ENCODE results near the gene CD36. TPM values are rescaled to one million over a fixed set of nuclear protein-coding genes. Genes with fewer than 3 reads are reported as not detected.

Gene CD36
- total and polyA plus RNA-seq, 10 of the 15 experiments (the other 5 are each of a cell fraction or from before 2014, with no cell fraction given) = 0.20 to 283 (median 172) TPM

DNA sequence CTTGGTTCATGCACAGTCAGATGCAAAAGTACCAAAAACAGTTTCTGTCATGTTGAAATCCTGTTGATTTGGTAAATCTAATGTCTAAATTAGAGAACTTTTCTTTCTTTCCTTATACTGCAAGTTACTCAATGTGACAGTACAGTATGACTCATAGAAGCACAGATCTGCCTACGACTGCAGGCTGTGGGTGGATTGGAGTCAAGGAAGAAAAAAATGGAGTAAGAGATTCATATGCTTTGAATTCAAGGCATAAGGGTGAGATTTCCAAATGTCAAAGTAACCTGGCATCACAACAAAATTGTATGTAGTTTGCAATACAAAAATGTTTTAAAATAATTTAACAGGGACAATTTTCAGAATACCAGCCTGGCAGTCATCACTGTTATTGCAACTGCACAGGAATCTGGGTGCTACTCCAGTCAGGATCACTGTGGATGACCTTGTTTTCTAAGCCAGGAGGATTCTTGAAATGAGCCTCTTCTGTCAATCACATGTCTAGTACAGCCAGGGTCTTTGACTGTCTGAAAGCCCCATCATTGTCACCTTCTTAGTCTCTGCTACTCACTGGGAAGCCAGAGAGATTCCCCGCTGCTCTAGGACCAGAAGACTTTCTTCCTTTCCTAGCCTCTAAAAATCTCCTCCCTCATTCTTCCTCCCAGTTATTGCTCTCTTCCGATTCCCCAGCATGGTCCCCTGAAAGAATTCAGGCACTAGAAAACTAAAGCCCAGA lies 83.6 kb downstream of the CD36 start:
- no peak overlapping the region for H2AFZ ChIP-seq (ENCODE audit: control insufficient read depth, low read depth, low read length)
- ATAC-seq (no peak), FAIRE-seq (no peak), DNase-seq (ENCODE audit: low read depth, low spot score) (no peak)
- H3K36me3 ChIP-seq (ENCODE audit: control insufficient read depth in 2 of 2, insufficient read depth in 2 of 2, low read length in 1 of 2) = no peaks in the 10 kb centered on the region
- POLR2A ChIA-PET = no interaction called here
- no peak overlapping the region for H3K9ac ChIP-seq (ENCODE audit: control insufficient read depth, insufficient read depth, low read length)
- no peaks in the 10 kb centered on the region for H3K79me2 ChIP-seq (ENCODE audit: control insufficient read depth, insufficient read depth, low read length)
- RAD21 ChIA-PET (ENCODE audit: unreplicated experiment) = interaction anchor here (1.1 kb wide), 1 partner anchor 34 kb away, joined by 4 read pairs; no protein-coding TSS in a partner anchor
- H3K4me3 ChIP-seq = no peak overlapping the region
- in situ Hi-C loops (cut with MboI) (no loop called here), intact Hi-C loops (cut with micrococcal nuclease; ENCODE audit: unreplicated experiment) (loop anchor here (5.0 kb wide), 1 partner anchor 50 kb away; no protein-coding TSS in a partner anchor)
- WGBS (ENCODE audit: insufficient coverage, insufficient replicate concordance, low lambda C conversion rate, missing lambda C conversion rate) = 21% methylated on average over 3 of the region's 3 CpGs
- H3K4me2 ChIP-seq (ENCODE audit: control insufficient read depth, insufficient read depth) = no peak overlapping the region
- H3K27me3 ChIP-seq (replicated peaks in 1 of 2; ENCODE audit: control insufficient read depth in 2 of 2, insufficient read depth in 2 of 2, low read length in 1 of 2) = no peaks in the 10 kb centered on the region
- H3K27ac ChIP-seq (ENCODE audit: control insufficient read depth, insufficient read depth) = no peak overlapping the region
- no peaks in the 10 kb centered on the region for H3K9me3 ChIP-seq (replicated peaks; ENCODE audit: control insufficient read depth, insufficient read depth, low read length)
- H4K20me1 ChIP-seq (ENCODE audit: control insufficient read depth, insufficient read depth) = no peaks in the 10 kb centered on the region
- no peaks in the 10 kb centered on the region for H3K4me1 ChIP-seq (ENCODE audit: control insufficient read depth, insufficient read depth, low read length)
- BruUV-seq (replicated peaks) = no TSS peak
- SMC1A ChIA-PET (ENCODE audit: uncharacterized antibody, unreplicated experiment) = no interaction called here
- CTCF ChIA-PET = interaction anchor here (0.6 kb wide), 1 partner anchor 24 kb away, joined by 3 read pairs; no protein-coding TSS in a partner anchor
- TF ChIP-seq ZNF24 (IDR thresholded peaks at IDR 0.05) (no peak), CHD1 (IDR thresholded peaks at IDR 0.05; ENCODE audit: low read depth, low read length) (no peak), TCF12 (IDR thresholded peaks at IDR 0.05; ENCODE audit: low read depth, low read length) (no peak), ZNF217 (IDR thresholded peaks at IDR 0.05) (no peak), SIN3A (IDR thresholded peaks at IDR 0.05; ENCODE audit: low read depth, low read length) (no peak), SMC3 (IDR thresholded peaks at IDR 0.05; ENCODE audit: borderline replicate concordance, low read length) (no peak), RCOR1 (conservative IDR thresholded peaks at IDR 0.05; ENCODE audit: low read depth, low read length) (no peak), FOS (IDR thresholded peaks at IDR 0.05; ENCODE audit: borderline replicate concordance, extremely low read depth, insufficient read length) (no peak), BMI1 (IDR thresholded peaks at IDR 0.05; ENCODE audit: borderline replicate concordance) (no peak), JUND (IDR thresholded peaks at IDR 0.05; ENCODE audit: low read depth, low read length) (no peak), JUNB (IDR thresholded peaks at IDR 0.05) (no peak), SKIL (IDR thresholded peaks at IDR 0.05; ENCODE audit: low read depth, poor library complexity, severe bottlenecking) (no peak), SP1 (IDR thresholded peaks at IDR 0.05; ENCODE audit: low read depth, low read length) (no peak), KDM1A (IDR thresholded peaks at IDR 0.05; ENCODE audit: borderline replicate concordance) (no peak)
- TF ChIP-seq, protein P1, sequence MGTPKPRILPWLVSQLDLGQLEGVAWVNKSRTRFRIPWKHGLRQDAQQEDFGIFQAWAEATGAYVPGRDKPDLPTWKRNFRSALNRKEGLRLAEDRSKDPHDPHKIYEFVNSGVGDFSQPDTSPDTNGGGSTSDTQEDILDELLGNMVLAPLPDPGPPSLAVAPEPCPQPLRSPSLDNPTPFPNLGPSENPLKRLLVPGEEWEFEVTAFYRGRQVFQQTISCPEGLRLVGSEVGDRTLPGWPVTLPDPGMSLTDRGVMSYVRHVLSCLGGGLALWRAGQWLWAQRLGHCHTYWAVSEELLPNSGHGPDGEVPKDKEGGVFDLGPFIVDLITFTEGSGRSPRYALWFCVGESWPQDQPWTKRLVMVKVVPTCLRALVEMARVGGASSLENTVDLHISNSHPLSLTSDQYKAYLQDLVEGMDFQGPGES (IDR thresholded peaks at IDR 0.05) = no peak
- TF ChIP-seq, protein P2, sequence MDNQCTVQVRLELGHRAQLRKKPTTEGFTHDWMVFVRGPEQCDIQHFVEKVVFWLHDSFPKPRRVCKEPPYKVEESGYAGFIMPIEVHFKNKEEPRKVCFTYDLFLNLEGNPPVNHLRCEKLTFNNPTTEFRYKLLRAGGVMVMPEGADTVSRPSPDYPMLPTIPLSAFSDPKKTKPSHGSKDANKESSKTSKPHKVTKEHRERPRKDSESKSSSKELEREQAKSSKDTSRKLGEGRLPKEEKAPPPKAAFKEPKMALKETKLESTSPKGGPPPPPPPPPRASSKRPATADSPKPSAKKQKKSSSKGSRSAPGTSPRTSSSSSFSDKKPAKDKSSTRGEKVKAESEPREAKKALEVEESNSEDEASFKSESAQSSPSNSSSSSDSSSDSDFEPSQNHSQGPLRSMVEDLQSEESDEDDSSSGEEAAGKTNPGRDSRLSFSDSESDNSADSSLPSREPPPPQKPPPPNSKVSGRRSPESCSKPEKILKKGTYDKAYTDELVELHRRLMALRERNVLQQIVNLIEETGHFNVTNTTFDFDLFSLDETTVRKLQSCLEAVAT (IDR thresholded peaks at IDR 0.05) = no peak
- TF ChIP-seq, protein P3, sequence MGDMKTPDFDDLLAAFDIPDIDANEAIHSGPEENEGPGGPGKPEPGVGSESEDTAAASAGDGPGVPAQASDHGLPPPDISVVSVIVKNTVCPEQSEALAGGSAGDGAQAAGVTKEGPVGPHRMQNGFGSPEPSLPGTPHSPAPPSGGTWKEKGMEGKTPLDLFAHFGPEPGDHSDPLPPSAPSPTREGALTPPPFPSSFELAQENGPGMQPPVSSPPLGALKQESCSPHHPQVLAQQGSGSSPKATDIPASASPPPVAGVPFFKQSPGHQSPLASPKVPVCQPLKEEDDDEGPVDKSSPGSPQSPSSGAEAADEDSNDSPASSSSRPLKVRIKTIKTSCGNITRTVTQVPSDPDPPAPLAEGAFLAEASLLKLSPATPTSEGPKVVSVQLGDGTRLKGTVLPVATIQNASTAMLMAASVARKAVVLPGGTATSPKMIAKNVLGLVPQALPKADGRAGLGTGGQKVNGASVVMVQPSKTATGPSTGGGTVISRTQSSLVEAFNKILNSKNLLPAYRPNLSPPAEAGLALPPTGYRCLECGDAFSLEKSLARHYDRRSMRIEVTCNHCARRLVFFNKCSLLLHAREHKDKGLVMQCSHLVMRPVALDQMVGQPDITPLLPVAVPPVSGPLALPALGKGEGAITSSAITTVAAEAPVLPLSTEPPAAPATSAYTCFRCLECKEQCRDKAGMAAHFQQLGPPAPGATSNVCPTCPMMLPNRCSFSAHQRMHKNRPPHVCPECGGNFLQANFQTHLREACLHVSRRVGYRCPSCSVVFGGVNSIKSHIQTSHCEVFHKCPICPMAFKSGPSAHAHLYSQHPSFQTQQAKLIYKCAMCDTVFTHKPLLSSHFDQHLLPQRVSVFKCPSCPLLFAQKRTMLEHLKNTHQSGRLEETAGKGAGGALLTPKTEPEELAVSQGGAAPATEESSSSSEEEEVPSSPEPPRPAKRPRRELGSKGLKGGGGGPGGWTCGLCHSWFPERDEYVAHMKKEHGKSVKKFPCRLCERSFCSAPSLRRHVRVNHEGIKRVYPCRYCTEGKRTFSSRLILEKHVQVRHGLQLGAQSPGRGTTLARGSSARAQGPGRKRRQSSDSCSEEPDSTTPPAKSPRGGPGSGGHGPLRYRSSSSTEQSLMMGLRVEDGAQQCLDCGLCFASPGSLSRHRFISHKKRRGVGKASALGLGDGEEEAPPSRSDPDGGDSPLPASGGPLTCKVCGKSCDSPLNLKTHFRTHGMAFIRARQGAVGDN (IDR thresholded peaks at IDR 0.05) = no peak
